ENCODE results near the gene HAVCR2.

Gene HAVCR2

DNA sequence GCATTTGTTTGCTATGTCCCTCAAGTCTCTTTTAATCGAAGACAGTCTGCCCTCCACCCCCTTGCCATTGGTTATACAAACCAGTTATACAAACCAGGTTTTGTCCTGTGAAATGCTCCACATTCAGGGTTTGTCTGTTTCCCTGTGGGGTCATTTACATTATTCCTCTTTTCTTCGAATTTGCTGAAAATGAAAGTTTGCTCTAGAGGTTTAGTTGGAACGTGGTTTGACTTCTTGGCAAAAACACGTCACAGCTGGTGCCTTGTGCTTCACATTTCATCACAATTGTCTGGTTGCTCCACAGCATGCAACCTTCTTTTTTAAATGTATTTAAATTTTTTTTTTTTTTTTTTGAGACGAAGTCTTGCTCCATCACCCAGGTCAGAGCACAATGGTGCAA lies 4.2 kb upstream of the HAVCR2 start:
- TF ChIP-seq, protein P1, sequence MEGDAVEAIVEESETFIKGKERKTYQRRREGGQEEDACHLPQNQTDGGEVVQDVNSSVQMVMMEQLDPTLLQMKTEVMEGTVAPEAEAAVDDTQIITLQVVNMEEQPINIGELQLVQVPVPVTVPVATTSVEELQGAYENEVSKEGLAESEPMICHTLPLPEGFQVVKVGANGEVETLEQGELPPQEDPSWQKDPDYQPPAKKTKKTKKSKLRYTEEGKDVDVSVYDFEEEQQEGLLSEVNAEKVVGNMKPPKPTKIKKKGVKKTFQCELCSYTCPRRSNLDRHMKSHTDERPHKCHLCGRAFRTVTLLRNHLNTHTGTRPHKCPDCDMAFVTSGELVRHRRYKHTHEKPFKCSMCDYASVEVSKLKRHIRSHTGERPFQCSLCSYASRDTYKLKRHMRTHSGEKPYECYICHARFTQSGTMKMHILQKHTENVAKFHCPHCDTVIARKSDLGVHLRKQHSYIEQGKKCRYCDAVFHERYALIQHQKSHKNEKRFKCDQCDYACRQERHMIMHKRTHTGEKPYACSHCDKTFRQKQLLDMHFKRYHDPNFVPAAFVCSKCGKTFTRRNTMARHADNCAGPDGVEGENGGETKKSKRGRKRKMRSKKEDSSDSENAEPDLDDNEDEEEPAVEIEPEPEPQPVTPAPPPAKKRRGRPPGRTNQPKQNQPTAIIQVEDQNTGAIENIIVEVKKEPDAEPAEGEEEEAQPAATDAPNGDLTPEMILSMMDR (IDR thresholded peaks at IDR 0.05): no peak

DNA sequence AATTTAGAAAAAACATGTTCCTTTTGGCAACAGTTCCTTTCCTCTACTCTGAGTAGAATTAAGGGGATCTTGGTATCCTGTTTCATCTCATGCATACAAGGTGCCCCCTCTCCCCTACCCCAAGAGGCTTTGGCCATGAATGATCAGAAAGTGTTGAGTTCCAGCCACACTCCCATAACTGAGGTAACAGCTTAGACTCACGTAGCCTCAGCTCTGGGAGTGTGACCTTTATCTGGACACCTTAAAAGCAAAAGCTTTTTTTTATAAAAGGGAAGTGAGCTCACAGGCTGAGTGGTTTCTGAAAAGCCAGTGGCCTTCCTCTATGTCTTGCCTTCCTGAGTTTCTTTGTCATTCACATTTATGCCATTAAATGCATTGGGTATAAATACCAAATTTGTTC lies 900 bp upstream of the HAVCR2 start:
- TF ChIP-seq, protein P1 (IDR thresholded peaks at IDR 0.05): no peak

DNA sequence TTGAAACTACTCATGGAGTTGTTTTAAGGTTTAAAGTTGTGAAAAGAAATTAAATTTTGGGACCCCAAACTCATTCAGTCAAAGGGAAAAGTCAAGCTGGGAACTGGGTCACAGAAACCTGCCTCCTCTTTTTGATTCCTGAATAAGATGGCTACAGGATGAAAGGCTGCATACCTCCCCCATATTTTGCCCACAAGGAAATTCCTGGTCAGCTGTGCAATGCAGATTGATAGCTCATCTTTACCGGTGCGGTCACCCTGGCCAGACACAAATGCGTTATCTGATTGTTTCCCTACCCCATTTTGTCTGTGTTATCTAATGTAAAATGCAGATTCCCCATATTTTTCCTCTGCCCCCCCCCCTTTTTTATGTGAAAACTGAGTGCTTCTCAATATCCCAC lies 1.3 kb downstream of the HAVCR2 start:
- TF ChIP-seq, protein P1 (IDR thresholded peaks at IDR 0.05): no peak

DNA sequence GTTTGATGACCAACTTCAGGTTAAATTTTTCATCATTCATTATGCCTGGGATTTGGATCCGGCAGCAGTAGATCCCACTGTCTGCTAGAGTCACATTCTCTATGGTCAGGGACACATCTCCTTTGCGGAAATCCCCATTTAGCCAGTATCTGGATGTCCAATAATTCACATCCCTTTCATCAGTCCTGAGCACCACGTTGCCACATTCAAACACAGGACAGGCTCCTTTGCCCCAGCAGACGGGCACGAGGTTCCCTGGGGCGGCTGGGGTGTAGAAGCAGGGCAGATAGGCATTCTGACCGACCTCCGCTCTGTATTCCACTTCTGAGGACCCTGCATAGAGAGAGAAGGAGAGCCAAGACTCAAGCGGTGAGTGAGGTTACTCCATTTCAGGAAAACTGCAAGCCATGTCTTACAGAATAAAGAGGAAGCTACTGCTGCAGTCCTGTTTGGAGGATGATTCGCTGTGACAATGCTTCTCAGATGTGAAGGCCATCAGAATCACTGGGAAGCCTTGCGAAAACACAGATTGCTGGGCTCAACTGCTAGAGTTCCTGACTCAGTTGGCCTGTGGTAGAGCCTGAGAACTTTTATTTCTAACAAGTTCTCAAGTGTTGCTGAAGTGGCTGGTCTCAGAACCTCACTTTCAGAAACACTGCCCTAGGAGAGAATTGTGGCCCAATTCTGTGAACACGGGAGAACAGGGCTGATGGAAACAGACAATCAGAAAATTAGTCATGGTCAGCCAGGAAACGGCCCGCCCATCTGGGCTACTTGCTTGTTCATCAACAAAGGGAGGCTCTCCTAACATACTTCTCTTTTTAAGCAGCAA lies 2.0 kb downstream of the HAVCR2 start:
- TF ChIP-seq, protein P1 (IDR thresholded peaks at IDR 0.05): no peak

DNA sequence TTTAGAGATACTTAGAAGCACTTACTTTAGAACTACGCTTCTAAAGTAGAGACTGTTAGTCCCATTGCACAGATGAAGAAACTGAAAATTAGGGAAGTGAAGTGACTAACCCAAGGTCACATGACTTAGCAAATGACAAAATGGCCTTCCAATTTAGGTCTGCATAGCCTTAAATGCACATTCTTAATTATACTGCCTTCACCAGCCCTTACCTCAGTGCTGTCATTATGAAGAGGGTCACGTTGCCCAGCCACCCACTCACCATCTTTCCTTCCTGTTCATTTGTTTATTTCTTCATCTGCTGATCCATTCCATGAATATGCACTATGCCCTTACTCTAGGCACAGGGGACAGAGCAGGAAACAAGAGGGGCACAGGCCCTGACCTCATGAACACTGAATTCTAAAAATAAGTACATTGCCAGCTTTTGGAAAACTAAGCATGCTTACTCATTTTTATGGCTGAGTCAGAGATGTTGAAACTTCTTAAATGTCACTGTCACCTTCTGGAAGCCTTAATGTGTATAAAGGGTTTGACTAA lies 8.6 kb downstream of the HAVCR2 start:
- TF ChIP-seq, protein P1 (IDR thresholded peaks at IDR 0.05): no peak

DNA sequence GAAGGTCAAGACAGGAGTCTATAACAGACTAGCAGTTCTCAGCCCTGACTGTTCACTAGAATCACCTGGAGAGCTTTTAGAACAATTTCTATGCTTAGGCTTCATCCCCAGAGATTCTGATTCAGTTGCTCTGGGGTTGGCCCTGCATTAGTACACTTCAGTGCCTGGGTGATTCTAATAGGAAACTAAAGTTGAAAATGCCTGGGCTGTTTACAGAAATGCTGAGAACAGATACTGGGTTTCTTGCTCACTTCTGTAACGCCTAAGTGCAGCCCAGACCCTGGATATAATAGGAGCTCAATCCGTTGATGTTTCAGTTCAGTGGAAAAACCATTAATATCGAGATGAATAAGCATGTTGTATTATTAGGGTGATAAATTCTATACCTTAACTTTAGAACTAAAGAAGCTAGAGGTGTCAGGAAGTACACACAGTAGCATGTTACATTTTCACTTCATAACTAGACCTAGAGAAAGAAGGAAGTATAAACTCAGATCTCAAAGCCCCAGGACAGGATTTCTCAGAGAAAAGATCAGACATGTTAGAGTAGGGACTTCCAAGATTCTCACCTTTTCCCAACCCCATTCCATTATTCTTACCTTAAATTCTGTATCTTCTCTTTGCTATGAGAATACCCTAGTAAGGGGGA lies 20.4 kb downstream of the HAVCR2 start:
- TF ChIP-seq, protein P1 (IDR thresholded peaks at IDR 0.05): no peak

DNA sequence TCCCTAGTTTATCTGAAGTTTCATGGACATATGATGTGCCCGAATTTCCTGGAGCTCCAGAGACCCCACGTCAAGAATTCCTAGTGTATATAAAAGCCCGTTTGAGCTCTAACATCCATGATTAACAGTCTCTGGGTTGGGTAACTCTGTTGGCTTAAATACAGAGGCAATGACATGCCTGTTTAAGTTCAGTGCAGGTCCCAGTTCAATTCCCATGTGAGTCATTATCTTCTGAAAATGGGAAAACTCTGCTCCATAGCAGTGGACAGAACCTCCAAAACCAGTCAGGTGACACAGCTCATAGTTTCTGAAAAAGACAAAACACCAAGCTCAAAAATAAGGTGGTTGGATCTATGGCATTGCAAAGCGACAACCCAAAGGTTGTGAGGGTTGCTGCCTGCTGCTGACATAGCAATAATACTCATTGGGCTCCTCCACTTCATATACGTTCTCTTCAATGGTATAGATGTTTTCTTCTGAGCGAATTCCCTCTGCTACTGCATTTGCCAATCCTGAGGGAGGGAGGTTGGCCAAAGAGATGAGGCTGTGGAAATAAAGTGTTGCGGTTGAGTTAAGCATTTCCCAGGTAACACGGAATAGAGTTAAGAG lies 22.0 kb downstream of the HAVCR2 start:
- TF ChIP-seq, protein P1 (IDR thresholded peaks at IDR 0.05): no peak
